Gastroesophageal sphincter (tissue), 3 donors: Measurements from ENCODE around the gene ICA1.

Experiments
- EP300 ChIP-seq: sonication (generic); formaldehyde crosslinking; IDR thresholded peaks from one replicate; pipeline ENCODE4 v1.6.1; 2017; ENCODE audit warnings: antibody characterized with exemption, mild to moderate bottlenecking
- POLR2A ChIP-seq, 2 donors: fragments of 450-650 bp; IDR thresholded peaks; one replicate each; pipeline ENCODE4 v1.6.1; 2017; ENCODE audit warnings: antibody characterized with exemption in 2 of 2, mild to moderate bottlenecking in 2 of 2, moderate library complexity in 1 of 2
- POLR2AphosphoS5 ChIP-seq: sonication (generic); formaldehyde crosslinking; IDR thresholded peaks from one replicate; pipeline ENCODE4 v1.6.1; 2017; ENCODE audit warnings: antibody characterized with exemption
- TF ChIP-seq, protein P1 (sequence below), 4 experiments: fragments of 200-600 bp in 2 of 4; fragments of 450-650 bp in 2 of 4; sonication (generic) in 1 of 4; IDR thresholded peaks; one replicate each; pipeline ENCODE4 v1.5.1; 2017 to 2019; ENCODE audit warnings: antibody characterized with exemption in 4 of 4, mild to moderate bottlenecking in 2 of 4, moderate library complexity in 2 of 4

- TF ChIP-seq EP300: no peak
- TF ChIP-seq, protein P1, sequence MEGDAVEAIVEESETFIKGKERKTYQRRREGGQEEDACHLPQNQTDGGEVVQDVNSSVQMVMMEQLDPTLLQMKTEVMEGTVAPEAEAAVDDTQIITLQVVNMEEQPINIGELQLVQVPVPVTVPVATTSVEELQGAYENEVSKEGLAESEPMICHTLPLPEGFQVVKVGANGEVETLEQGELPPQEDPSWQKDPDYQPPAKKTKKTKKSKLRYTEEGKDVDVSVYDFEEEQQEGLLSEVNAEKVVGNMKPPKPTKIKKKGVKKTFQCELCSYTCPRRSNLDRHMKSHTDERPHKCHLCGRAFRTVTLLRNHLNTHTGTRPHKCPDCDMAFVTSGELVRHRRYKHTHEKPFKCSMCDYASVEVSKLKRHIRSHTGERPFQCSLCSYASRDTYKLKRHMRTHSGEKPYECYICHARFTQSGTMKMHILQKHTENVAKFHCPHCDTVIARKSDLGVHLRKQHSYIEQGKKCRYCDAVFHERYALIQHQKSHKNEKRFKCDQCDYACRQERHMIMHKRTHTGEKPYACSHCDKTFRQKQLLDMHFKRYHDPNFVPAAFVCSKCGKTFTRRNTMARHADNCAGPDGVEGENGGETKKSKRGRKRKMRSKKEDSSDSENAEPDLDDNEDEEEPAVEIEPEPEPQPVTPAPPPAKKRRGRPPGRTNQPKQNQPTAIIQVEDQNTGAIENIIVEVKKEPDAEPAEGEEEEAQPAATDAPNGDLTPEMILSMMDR (IDR thresholded peaks at IDR 0.05): no peak
- TF ChIP-seq POLR2A (IDR thresholded peaks at IDR 0.05): no peak
- no peak for TF ChIP-seq POLR2AphosphoS5
Measured at GRCh38 chr7:8135417-8135816, 126.5 kb downstream of the ICA1 start.
